GM23338 (cell line): ENCODE data around the gene CNNM3. TPM values are rescaled to one million over a fixed set of nuclear protein-coding genes. Genes with fewer than 3 reads are reported as not detected.

Experiments used
- ATAC-seq: fragments of 200-7000 bp; cut with Tn5 transposase; 3 replicates; pipeline ENCODE4 v1.9.1; 2020
- DNase-seq: peaks from one replicate; pipeline ENCODE4 v3.0.0-alpha.2; 2015; ENCODE audit warnings: low spot score
- H2AFZ ChIP-seq: fragments of 200-600 bp; sonication (generic); 2 replicates; pipeline ENCODE4 v1.8.0; 2016; ENCODE audit warnings: antibody characterized with exemption, mild to moderate bottlenecking, moderate library complexity
- H3F3A ChIP-seq: fragments of 200-600 bp; sonication (generic); replicated peaks from 2 replicates; pipeline ENCODE4 v1.8.0; 2017; ENCODE audit warnings: antibody characterized with exemption, mixed run types, low read depth
- H3K27ac ChIP-seq: fragments of 200-600 bp; sonication (generic); 2 replicates; pipeline ENCODE4 v1.6.1; 2016; ENCODE audit warnings: low read depth
- H3K27me3 ChIP-seq: fragments of 200-600 bp; sonication (generic); 2 replicates; pipeline ENCODE4 v1.8.0; 2016; ENCODE audit warnings: mild to moderate bottlenecking, mixed run types, moderate library complexity; ENCODE audit not compliant: insufficient read depth
- H3K36me3 ChIP-seq: fragments of 200-600 bp; sonication (generic); 2 replicates; pipeline ENCODE4 v1.8.0; 2016; ENCODE audit warnings: mild to moderate bottlenecking; ENCODE audit not compliant: insufficient read depth
- H3K4me1 ChIP-seq: fragments of 200-600 bp; sonication (generic); 2 replicates; pipeline ENCODE4 v1.8.0; 2016; ENCODE audit warnings: mild to moderate bottlenecking, moderate library complexity; ENCODE audit not compliant: insufficient read depth
- H3K4me2 ChIP-seq: fragments of 200-600 bp; sonication (generic); 2 replicates; pipeline ENCODE4 v1.7.1; 2017; ENCODE audit warnings: mixed run types
- H3K4me3 ChIP-seq: fragments of 200-600 bp; sonication (generic); 2 replicates; pipeline ENCODE4 v1.6.1; 2016; ENCODE audit warnings: mixed run types
- H3K79me2 ChIP-seq: fragments of 200-600 bp; sonication (generic); replicated peaks from 2 replicates; pipeline ENCODE4 v1.8.0; 2017; ENCODE audit warnings: mild to moderate bottlenecking; ENCODE audit not compliant: insufficient read depth
- H3K9me2 ChIP-seq: fragments of 200-600 bp; sonication (generic); 2 replicates; pipeline ENCODE4 v1.8.0; 2017; ENCODE audit not compliant: insufficient read depth
- H4K20me1 ChIP-seq: fragments of 200-600 bp; sonication (generic); replicated peaks from 2 replicates; pipeline ENCODE4 v1.8.0; 2017; ENCODE audit warnings: mild to moderate bottlenecking; ENCODE audit not compliant: insufficient read depth
- H3K27ac Mint-ChIP-seq: 2 replicates; pipeline ENCODE4 v1.8.0; 2020; ENCODE audit warnings: inconsistent platforms, mild to moderate bottlenecking, moderate library complexity, mixed read lengths
- H3K27me3 Mint-ChIP-seq: 3 replicates; pipeline ENCODE4 v1.8.0; 2022; ENCODE audit warnings: low read depth, mild to moderate bottlenecking, moderate library complexity, mixed read lengths, inconsistent platforms; ENCODE audit not compliant: insufficient read depth, poor library complexity
- H3K36me3 Mint-ChIP-seq: 3 replicates; pipeline ENCODE4 v1.8.0; 2021; ENCODE audit warnings: low read depth, mild to moderate bottlenecking, inconsistent platforms, moderate library complexity, mixed read lengths
- H3K4me1 Mint-ChIP-seq: 3 replicates; pipeline ENCODE4 v1.8.0; 2020; ENCODE audit warnings: mild to moderate bottlenecking, inconsistent platforms, mixed read lengths
- H3K4me3 Mint-ChIP-seq: 3 replicates; pipeline ENCODE4 v1.8.0; 2021; ENCODE audit warnings: moderate library complexity, mild to moderate bottlenecking, inconsistent platforms, mixed read lengths
- H3K9me3 Mint-ChIP-seq: 3 replicates; pipeline ENCODE4 v1.8.0; 2020; ENCODE audit warnings: moderate library complexity, mild to moderate bottlenecking, inconsistent platforms, mixed read lengths
- EZH2 ChIP-seq: fragments of 200-600 bp; sonication (generic); IDR thresholded peaks from one replicate; pipeline ENCODE4 v1.8.0; 2017; ENCODE audit warnings: antibody characterized with exemption, mild to moderate bottlenecking, low read depth; ENCODE audit not compliant: unreplicated experiment
- EZH2phosphoT487 ChIP-seq: fragments of 200-600 bp; sonication (generic); IDR thresholded peaks from one replicate; pipeline ENCODE4 v1.8.1; 2018; ENCODE audit warnings: antibody characterized with exemption; ENCODE audit not compliant: unreplicated experiment
- JUNB ChIP-seq: IDR thresholded peaks from one replicate; pipeline ENCODE4 v1.6.1; 2016; ENCODE audit warnings: antibody characterized with exemption; ENCODE audit not compliant: unreplicated experiment
- NANOG ChIP-seq: IDR thresholded peaks from 2 replicates; pipeline ENCODE4 v1.6.1; 2016; ENCODE audit warnings: antibody characterized with exemption, borderline replicate concordance
- POLR2AphosphoS5 ChIP-seq: IDR thresholded peaks from 2 replicates; pipeline ENCODE4 v1.6.1; 2016; ENCODE audit warnings: antibody characterized with exemption, low read depth
- ZNF331 ChIP-seq: fragments of 250-450 bp; sonication (Bioruptor Pico); IDR thresholded peaks from 2 replicates; pipeline ENCODE4 v1.5.0; 2020; ENCODE audit warnings: low read depth, mild to moderate bottlenecking, moderate library complexity
- polyA plus RNA-seq: library from polyadenylated mRNA; unstranded; fragments of >200 nt; fragmentation: Nextera tagmentation; extraction: Ambion mirVana; gene quantifications from 2 replicates; pipeline ENCODE4 v1.2.1, GENCODE V29; 2016
- total RNA-seq: library from RNA; depleted of rRNA; stranded (reverse); fragments of >200 nt; shearing (Covaris generic); gene quantifications from 2 replicates; pipeline ENCODE4 v1.2.3, GENCODE V29; 2014
- TF ChIP-seq, protein P1 (sequence below): fragments of 250-450 bp; sonication (Bioruptor Pico); IDR thresholded peaks from 2 replicates; pipeline ENCODE4 v1.5.0; 2020; ENCODE audit warnings: mild to moderate bottlenecking, moderate library complexity
- TF ChIP-seq, protein P2 (sequence below): IDR thresholded peaks from one replicate; pipeline ENCODE4 v1.6.1; 2018; ENCODE audit warnings: antibody characterized with exemption; ENCODE audit not compliant: unreplicated experiment

The CNNM3 gene
- total and polyA plus RNA-seq, 2 experiments from 2014 or later: 5.3 to 25.7 TPM

DNA sequence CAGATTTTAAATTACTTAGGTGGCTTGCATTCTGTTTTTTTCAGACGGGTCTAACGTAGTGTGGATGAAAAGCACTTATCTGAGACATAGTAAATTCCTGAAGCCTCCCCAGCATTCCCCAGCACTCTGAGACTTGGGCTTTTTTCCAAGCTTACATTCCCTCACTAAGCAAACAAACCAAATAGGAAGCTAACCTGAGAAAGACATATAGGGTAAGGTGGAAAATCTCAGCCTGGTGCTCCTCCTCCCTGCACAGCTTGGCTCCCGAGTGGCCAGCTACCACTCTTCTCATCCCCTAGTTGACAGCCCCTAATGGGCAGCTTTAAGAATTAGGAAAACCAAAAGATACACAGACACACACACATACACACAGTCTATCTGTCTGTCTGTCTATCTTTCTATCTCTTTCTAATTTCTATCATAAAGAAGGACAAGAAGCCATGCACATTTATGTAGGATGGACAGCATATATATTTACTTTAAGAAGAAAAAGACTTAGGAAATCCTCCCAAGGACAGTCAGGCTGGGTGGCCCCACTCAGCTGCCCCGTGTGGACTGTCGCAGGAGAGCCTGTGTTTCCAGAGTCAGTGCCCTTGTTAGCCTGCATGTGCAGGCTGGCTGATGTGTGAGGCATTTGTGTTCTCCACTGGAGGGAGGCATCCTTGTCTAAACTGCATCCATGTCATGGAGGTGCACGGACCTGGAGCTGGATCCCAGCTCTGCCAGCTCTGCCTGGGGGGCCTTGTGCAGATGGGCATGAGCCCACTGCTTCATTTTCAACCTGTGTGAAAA is 8.2 kb downstream of the CNNM3 start (continued):
- TF ChIP-seq, protein P1, sequence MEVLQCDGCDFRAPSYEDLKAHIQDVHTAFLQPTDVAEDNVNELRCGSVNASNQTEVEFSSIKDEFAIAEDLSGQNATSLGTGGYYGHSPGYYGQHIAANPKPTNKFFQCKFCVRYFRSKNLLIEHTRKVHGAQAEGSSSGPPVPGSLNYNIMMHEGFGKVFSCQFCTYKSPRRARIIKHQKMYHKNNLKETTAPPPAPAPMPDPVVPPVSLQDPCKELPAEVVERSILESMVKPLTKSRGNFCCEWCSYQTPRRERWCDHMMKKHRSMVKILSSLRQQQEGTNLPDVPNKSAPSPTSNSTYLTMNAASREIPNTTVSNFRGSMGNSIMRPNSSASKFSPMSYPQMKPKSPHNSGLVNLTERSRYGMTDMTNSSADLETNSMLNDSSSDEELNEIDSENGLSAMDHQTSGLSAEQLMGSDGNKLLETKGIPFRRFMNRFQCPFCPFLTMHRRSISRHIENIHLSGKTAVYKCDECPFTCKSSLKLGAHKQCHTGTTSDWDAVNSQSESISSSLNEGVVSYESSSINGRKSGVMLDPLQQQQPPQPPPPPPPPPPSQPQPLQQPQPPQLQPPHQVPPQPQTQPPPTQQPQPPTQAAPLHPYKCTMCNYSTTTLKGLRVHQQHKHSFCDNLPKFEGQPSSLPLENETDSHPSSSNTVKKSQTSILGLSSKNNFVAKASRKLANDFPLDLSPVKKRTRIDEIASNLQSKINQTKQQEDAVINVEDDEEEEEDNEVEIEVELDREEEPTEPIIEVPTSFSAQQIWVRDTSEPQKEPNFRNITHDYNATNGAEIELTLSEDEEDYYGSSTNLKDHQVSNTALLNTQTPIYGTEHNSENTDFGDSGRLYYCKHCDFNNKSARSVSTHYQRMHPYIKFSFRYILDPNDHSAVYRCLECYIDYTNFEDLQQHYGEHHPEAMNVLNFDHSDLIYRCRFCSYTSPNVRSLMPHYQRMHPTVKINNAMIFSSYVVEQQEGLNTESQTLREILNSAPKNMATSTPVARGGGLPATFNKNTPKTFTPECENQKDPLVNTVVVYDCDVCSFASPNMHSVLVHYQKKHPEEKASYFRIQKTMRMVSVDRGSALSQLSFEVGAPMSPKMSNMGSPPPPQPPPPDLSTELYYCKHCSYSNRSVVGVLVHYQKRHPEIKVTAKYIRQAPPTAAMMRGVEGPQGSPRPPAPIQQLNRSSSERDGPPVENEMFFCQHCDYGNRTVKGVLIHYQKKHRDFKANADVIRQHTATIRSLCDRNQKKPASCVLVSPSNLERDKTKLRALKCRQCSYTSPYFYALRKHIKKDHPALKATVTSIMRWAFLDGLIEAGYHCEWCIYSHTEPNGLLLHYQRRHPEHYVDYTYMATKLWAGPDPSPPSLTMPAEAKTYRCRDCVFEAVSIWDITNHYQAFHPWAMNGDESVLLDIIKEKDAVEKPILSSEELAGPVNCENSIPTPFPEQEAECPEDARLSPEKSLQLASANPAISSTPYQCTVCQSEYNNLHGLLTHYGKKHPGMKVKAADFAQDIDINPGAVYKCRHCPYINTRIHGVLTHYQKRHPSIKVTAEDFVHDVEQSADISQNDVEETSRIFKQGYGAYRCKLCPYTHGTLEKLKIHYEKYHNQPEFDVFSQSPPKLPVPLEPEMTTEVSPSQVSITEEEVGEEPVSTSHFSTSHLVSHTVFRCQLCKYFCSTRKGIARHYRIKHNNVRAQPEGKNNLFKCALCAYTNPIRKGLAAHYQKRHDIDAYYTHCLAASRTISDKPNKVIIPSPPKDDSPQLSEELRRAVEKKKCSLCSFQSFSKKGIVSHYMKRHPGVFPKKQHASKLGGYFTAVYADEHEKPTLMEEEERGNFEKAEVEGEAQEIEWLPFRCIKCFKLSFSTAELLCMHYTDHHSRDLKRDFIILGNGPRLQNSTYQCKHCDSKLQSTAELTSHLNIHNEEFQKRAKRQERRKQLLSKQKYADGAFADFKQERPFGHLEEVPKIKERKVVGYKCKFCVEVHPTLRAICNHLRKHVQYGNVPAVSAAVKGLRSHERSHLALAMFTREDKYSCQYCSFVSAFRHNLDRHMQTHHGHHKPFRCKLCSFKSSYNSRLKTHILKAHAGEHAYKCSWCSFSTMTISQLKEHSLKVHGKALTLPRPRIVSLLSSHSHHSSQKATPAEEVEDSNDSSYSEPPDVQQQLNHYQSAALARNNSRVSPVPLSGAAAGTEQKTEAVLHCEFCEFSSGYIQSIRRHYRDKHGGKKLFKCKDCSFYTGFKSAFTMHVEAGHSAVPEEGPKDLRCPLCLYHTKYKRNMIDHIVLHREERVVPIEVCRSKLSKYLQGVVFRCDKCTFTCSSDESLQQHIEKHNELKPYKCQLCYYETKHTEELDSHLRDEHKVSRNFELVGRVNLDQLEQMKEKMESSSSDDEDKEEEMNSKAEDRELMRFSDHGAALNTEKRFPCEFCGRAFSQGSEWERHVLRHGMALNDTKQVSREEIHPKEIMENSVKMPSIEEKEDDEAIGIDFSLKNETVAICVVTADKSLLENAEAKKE (CRISPR knock-in tag): no peak
- TF ChIP-seq EZH2phosphoT487: no peak
- no peak for TF ChIP-seq EZH2
- TF ChIP-seq JUNB: no peak

DNA sequence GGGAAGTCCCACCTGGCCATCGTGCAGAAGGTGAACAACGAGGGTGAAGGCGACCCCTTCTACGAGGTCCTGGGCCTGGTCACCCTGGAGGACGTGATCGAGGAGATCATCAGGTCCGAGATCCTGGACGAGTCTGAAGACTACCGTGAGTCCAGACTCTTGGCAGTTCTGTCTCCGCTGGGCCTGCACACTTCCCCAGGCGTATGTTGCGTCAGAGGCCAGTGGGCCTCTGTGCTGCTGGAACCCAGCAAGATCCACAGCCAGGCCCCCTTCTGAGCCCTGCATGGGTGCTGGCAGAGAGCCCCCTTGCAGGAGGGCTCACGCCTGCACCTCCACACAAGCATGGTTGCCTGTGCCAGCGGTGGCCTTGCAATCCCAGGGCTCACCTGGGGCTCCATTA is 9.0 kb downstream of the CNNM3 start:
- Mint-ChIP-seq H3K4me3 (no peak overlapping the region), H3K36me3 (peaks cover 65% of the 10 kb centered on the region), H3K4me1 (peaks cover 13% of the 10 kb centered on the region), H3K27me3 (peaks cover 3% of the 10 kb centered on the region), H3K9me3 (no peaks in the 10 kb centered on the region), H3K27ac (no peak overlapping the region)
- DNase-seq (no peak), ATAC-seq (no peak)
- no peaks in the 10 kb centered on the region for H3F3A ChIP-seq
- H3K4me1 ChIP-seq: no peaks in the 10 kb centered on the region; the same call in 1 of the 2 replicates
- H3K27me3 ChIP-seq: no peaks in the 10 kb centered on the region
- H3K4me3 ChIP-seq: no peak overlapping the region
- H3K36me3 ChIP-seq: peaks cover 8% of the 10 kb centered on the region; the same call in 1 of the 2 replicates
- no peak overlapping the region for H2AFZ ChIP-seq
- H3K9me2 ChIP-seq: no peaks in the 10 kb centered on the region
- H4K20me1 ChIP-seq: peaks cover 26% of the 10 kb centered on the region; the same call in 1 of the 2 replicates
- peaks cover 47% of the 10 kb centered on the region for H3K79me2 ChIP-seq
- no peak overlapping the region for H3K4me2 ChIP-seq
- no peak overlapping the region for H3K27ac ChIP-seq
- no peak for TF ChIP-seq EZH2
- TF ChIP-seq POLR2AphosphoS5: no peak
- no peak for TF ChIP-seq NANOG
- TF ChIP-seq, protein P2, sequence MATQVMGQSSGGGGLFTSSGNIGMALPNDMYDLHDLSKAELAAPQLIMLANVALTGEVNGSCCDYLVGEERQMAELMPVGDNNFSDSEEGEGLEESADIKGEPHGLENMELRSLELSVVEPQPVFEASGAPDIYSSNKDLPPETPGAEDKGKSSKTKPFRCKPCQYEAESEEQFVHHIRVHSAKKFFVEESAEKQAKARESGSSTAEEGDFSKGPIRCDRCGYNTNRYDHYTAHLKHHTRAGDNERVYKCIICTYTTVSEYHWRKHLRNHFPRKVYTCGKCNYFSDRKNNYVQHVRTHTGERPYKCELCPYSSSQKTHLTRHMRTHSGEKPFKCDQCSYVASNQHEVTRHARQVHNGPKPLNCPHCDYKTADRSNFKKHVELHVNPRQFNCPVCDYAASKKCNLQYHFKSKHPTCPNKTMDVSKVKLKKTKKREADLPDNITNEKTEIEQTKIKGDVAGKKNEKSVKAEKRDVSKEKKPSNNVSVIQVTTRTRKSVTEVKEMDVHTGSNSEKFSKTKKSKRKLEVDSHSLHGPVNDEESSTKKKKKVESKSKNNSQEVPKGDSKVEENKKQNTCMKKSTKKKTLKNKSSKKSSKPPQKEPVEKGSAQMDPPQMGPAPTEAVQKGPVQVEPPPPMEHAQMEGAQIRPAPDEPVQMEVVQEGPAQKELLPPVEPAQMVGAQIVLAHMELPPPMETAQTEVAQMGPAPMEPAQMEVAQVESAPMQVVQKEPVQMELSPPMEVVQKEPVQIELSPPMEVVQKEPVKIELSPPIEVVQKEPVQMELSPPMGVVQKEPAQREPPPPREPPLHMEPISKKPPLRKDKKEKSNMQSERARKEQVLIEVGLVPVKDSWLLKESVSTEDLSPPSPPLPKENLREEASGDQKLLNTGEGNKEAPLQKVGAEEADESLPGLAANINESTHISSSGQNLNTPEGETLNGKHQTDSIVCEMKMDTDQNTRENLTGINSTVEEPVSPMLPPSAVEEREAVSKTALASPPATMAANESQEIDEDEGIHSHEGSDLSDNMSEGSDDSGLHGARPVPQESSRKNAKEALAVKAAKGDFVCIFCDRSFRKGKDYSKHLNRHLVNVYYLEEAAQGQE: no peak
- no peak for TF ChIP-seq JUNB
- no peak for TF ChIP-seq ZNF331 (CRISPR knock-in tag)
